Fibroblast of the aortic adventitia (primary cell): ENCODE measurements around the gene WDR91. TPM values are rescaled to one million over a fixed set of nuclear protein-coding genes. Genes with fewer than 3 reads are reported as not detected.

Experiments
- DNase-seq: peaks from one replicate; pipeline ENCODE4 v3.0.0-alpha.2; 2010; ENCODE audit warnings: low read depth
- H3K4me3 ChIP-seq: 2 replicates; pipeline ENCODE4 v1.5.1; 2011; ENCODE audit warnings: low read depth, mild to moderate bottlenecking, control low read depth, low read length, moderate library complexity
- small RNA-seq: library from RNA; depleted of rRNA; stranded (forward); fragments of <200 nt; gene quantifications from one replicate; pipeline ENCODE3, GENCODE V24; 2012
- total RNA-seq: library from RNA; depleted of rRNA; stranded (reverse); fragments of >200 nt; gene quantifications from 2 replicates; pipeline ENCODE4 v1.2.3, GENCODE V29; 2012; ENCODE audit warnings: low replicate concordance
- TF ChIP-seq, protein P1 (sequence below): IDR thresholded peaks from 2 replicates; pipeline ENCODE4 v1.5.1; 2011; ENCODE audit warnings: mild to moderate bottlenecking, low read length, control low read depth, inconsistent platforms; ENCODE audit not compliant: insufficient read depth

WDR91 gene
- total RNA-seq, 1 donor, result 6.5 TPM

DNA sequence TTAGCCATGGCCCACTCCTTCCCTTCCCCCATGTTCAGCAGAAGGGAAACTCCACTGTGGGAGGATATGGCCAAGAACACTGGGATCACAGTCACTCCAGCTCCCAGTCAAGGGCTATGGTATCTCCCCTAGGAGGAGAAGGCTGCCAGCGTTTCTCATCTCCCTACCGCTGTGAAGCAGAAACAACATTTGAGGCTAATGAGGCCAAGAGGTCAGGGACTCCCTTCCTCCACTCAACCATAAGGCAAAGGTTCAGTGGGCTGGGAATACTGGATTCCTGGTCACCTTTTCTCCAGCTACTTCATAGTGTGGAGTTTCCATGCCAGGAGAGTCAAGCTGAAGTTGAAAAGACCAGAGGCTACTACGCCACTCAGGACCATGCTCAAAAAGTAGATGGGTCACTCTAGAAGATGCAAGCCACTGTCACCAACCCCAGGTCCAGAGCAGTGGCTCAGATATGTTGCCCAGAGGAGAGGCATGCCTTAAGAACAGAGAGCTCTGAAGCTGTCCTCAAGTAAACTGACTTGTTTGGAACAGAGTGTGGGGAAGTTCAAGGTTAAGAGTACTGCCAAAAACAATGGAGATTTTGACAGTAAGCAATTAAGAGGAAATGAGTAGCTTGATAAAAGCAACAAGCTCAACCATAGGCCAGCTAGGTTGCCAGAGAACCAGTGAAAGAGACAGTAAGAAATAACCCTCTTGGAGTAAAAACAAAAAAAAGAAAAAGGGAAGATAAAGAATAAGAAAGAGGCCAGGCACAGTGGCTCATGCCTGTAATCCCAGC lies 67.2 kb downstream of the WDR91 start:
- peak; percentile 30 for DNase-seq
- TF ChIP-seq, protein P1, sequence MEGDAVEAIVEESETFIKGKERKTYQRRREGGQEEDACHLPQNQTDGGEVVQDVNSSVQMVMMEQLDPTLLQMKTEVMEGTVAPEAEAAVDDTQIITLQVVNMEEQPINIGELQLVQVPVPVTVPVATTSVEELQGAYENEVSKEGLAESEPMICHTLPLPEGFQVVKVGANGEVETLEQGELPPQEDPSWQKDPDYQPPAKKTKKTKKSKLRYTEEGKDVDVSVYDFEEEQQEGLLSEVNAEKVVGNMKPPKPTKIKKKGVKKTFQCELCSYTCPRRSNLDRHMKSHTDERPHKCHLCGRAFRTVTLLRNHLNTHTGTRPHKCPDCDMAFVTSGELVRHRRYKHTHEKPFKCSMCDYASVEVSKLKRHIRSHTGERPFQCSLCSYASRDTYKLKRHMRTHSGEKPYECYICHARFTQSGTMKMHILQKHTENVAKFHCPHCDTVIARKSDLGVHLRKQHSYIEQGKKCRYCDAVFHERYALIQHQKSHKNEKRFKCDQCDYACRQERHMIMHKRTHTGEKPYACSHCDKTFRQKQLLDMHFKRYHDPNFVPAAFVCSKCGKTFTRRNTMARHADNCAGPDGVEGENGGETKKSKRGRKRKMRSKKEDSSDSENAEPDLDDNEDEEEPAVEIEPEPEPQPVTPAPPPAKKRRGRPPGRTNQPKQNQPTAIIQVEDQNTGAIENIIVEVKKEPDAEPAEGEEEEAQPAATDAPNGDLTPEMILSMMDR, result no peak
- no peak overlapping the region for H3K4me3 ChIP-seq

Small RNA genes lying within 50 kb of the gene (small RNA-seq; reads per million reads assigned to genes)
- gene MIR6509, result 0.45 reads per million

Other genes starting within 250 kb of the WDR91 start
- gene AGBL3, start 225.0 kb downstream of the WDR91 start, total RNA-seq, result 0.41 and 2.9 TPM in 2 replicates
- gene TMEM140, start 63.5 kb downstream of the WDR91 start, total RNA-seq, result 9.7 and 12.1 TPM in 2 replicates
- gene CYREN, start 40.8 kb downstream of the WDR91 start, total RNA-seq, result 23.5 and 46.4 TPM in 2 replicates
- not detected in 2 replicates for gene STRA8, start 22.3 kb upstream of the WDR91 start, total RNA-seq